Measurements from ENCODE around the gene ENDOD1.

ENDOD1 gene

DNA sequence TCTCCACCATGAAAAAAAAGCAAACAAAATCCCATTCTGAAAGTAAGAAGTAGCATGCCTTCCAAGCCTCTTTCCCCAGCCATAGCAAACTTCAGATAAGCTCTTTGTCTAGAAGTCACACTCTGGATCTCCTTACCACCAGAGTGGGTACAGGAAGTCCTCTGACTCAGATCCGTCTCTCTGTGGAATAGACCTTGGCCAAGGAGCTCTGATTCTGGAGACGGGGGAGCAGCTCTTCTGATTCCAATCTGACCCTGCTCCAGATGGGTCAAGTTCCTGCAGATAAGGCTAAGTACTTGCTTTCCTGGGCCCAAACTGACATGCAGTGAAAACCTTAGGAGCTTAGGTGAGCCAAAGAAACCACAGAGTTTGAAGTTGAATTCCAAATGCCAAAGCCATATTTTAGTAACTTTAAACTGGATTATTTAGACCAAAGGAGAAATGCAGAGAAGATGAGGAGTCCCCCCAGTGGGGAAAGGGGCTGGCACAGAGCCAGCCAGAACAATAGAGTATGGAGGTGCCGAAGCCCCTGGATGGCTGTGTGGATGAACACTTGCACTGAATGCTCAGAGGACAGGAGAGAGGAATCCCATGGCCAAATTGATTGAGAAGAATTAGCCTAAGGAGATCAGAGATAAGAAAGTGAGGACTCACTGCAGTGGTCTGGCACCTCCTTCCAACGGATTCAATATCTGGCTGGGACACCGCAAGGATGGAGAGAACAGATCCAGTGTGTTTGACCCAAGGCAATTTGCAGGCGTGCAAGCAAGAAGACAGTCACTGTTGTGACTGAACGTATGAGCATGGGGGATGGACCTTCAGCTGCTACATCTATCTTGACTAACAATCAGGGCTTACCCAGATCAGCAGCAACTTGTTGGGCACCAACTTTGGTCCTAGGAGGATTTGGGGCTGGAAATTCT is 54.9 kb downstream of the ENDOD1 start:
- no peak for DNase-seq

DNA sequence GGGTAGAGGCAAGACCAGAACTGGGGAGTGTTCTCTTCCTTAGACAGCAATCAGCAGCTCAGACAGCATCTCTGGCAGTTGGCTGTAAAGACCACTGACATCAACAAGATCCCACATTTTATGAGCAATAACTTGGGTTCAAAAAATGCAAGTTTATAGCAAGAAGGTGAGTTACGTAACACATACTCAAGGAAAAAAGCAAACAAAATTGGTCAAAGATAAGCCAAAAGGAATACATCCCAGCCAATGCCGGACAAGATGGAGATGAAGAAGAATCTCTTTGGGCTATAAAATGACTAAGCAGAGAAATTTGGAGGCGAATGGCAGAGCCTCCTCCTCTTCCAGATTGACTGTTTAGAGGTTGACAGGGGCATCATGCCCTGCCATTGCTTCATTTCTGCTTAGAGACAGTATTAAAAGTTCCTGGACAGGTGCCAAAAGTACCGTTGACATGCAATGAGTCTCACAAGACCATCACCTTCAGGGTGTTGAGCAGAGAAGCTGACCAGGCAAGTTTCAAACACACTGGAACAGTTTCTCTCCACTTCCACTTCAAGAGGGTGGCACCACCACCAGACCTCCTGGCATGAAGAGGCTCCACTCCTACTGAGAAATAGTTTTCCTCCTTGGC is 55.9 kb downstream of the ENDOD1 start:
- no peak for DNase-seq

- peak; percentile 45 for DNase-seq
These were observed 57.8 kb downstream of the ENDOD1 start for GRCh38 chr11:95147364-95147905.

- no peak for DNase-seq
These were observed 58.8 kb downstream of the ENDOD1 start for GRCh38 chr11:95148406-95148805.

- DNase-seq: no peak
These were observed 59.3 kb downstream of the ENDOD1 start for GRCh38 chr11:95148938-95149337.

- peak; percentile 47 for DNase-seq
These were observed 60.2 kb downstream of the ENDOD1 start for GRCh38 chr11:95149651-95150364.

- peak; percentile 94 for DNase-seq
These were observed 61.5 kb downstream of the ENDOD1 start for GRCh38 chr11:95150956-95151684.

- no peak for DNase-seq
These were observed 63.5 kb downstream of the ENDOD1 start for GRCh38 chr11:95152876-95153856.

- no peak for DNase-seq
These were observed 64.2 kb downstream of the ENDOD1 start for GRCh38 chr11:95153857-95154246.

DNA sequence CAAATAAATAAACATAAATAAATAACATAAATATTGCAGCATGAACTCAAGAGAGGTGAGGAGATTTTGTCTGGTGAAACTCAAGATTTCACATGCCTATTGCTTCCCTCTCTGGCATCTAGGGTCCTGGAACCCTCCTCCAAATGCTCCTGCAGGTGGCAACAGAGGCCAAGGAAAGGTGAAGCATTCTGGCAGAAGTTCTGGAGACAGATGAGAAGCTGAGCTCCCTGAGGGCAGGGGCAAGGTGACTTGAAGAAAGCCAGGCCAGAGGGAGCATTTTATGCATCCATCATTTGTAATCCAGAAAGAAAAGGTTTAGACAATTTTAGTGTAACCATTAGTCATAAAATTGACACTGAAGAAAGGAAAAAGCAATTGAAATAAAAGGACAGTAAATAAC is 64.9 kb downstream of the ENDOD1 start:
- no peak for DNase-seq

GRCh38 chr11:95155385-95155784 is 65.7 kb downstream of the ENDOD1 start:
- no peak for DNase-seq

GRCh38 chr11:95156133-95156721 is 66.6 kb downstream of the ENDOD1 start:
- no peak for DNase-seq

DNA sequence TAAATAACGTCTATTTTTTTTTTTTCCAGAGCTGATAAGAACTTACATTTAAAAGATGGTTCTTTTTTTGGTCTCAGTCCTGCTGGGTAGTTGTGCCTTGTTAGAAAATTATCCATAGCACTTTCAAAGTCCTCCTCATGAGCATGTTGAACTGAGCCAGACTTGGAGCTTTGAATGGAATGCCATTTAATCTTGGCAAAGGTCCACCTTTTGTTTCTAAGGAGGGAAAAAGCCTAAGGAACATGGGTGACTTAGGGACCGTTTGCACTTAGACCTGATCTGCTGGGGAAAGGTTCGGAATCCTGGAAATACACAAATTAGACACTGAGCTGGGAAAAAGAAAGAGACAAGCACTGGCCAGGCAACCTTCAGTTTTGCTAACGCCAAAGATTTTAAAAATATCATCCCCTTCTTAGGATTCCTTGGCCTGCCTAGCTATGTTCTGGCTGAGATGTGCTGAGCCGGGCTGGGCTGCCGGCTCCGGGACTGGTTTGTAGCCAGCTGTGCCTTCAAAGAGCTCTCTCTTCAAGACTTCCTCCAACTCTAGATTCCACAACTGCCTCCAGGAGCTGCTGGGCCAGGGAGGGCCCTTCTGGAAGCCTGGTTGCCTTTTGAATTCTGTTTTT is 67.4 kb downstream of the ENDOD1 start:
- peak; percentile 75 for DNase-seq

DNA sequence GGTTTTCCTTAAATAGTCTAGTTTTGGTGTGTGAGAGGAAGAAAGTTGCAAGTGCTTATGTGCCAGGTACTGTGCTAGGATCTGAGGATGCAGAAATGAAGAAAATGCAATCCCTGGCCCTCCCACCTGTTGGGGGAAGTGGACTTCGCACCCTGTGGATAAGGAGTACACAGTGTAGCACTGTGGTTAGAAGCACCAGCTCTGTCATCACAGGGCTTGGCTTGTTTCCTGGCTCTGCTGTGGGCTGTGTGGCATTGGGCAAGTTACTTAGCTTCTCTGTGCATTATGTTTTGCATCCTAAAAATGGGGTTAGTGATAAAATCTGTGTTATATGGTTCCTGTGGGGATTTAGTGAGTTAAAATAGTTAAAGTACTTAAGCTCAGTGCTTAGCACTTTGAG is 68.2 kb downstream of the ENDOD1 start:
- no peak for DNase-seq

GRCh38 chr11:95161248-95161647 is 71.6 kb downstream of the ENDOD1 start:
- DNase-seq: no peak

DNA sequence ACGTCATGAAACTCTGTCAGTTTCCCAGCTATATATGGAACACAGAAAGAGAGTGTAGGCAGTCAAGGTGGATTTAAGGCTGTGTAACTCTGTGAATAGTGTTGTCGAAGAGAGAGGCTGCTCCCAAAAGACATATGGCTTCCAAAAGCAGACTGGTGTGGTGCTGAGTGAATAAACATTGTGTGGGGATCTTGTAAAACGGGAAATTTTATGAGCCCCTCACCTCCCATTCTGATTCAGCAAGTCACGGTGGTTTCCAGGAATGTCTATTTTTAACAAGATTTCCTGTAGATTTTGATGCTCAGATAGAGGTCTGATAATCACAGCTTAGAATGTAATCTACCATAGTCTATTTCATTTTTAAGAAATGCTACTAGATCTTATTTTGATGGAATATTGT is 73.5 kb downstream of the ENDOD1 start:
- no peak for DNase-seq

GRCh38 chr11:95165638-95166037 is 76.0 kb downstream of the ENDOD1 start:
- no peak for DNase-seq

GRCh38 chr11:95166781-95167180 is 77.1 kb downstream of the ENDOD1 start:
- no peak for DNase-seq

DNA sequence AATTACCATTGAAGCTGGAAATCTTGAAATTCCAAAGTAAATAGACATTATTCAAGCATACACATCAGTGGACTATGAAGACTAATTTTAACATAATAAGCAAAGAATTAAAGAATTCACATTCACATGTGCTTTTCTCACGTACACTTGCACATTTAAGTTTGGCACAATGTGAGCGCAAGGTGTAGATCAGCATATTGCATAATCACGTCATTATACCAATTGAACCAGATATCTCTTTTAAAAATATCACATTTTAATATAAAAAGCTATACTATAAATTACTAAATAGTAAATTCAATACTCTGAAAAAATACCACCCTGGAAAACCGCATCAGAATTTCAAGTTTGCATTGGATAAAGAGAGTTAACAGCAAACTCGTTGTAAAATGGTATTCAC is 80.6 kb downstream of the ENDOD1 start:
- DNase-seq: no peak

DNA sequence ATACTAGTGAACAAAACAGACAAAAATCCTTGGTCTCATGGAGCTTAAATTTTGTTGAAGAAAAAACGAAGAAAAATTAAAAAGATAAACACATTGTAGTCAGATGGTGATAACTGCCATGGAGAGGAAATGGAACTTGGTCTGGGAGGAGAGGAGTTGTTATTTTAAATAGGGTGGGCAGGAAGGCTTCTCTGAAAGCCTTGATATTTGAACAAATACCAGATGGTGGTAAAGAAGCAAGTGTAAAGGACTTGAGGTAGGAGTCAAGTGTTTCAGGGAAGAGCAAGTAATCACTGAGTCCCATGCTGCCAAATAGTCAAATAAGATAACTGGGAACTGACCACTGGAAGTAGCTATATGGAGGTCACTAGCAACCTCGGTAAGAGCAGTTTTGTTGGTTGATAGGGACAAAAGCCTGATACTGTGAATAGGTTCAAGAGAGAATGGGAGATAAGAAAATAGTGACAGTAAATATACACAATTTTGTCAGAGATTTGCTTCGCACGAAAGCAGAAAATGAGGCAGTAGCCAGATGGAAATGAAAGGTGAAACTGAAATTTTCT is 86.3 kb downstream of the ENDOD1 start:
- DNase-seq: no peak

All from left hindlimb (tissue), 1 donor.